HCT116 (cell line): ENCODE results near the gene RNF114. TPM values are rescaled to one million over a fixed set of nuclear protein-coding genes. Genes with fewer than 3 reads are reported as not detected.

Source experiments
- ATAC-seq: fragments of 200-7000 bp; cut with Tn5 transposase; 2 replicates; pipeline ENCODE4 v1.9.1; 2020; ENCODE audit warnings: mild to moderate bottlenecking, moderate library complexity
- BruUV-seq: library from RNA; stranded (reverse); fragments of 400-500 nt; replicated peaks from 2 replicates; lab custom pipeline; 2021; lab: Mats Ljungman, UMichigan
- CTCF ChIA-PET: fragments of 300-600 bp; sonication (Branson Sonifier 250); formaldehyde crosslinking; loops from one replicate; lab custom pipeline; 2021; ENCODE audit warnings: antibody characterized with exemption; lab: Charles Lee
- POLR2A ChIA-PET: fragments of 300-600, 350-600 bp; sonication (Branson Sonifier 250); formaldehyde crosslinking; loops from one replicate; lab custom pipeline; 2021; ENCODE audit warnings: antibody characterized with exemption; lab: Charles Lee
- RAD21 ChIA-PET, 2 experiments: fragments of 300-600 bp; sonication (Branson Sonifier 250); formaldehyde crosslinking; loops; one replicate each; lab custom pipeline; 2023; ENCODE audit warnings: low total read pairs in 2 of 2; ENCODE audit not compliant: uncharacterized antibody in 2 of 2, unreplicated experiment in 2 of 2, low non-redundant PET in 1 of 2; lab: Charles Lee
- DNase-seq: peaks from one replicate; pipeline ENCODE4 v3.0.0-alpha.2; 2010; ENCODE audit warnings: low read depth, low spot score
- H2AFZ ChIP-seq: fragments of 200-600 bp; shearing (Covaris generic), sonication (generic); 2 replicates; pipeline ENCODE4 v1.6.1; 2017; ENCODE audit warnings: low read depth, mixed run types, mixed read lengths, antibody characterized with exemption, low read length; ENCODE audit not compliant: poor library complexity, severe bottlenecking
- H3K27ac ChIP-seq: 2 replicates; pipeline ENCODE4 v1.5.1; 2012; ENCODE audit warnings: low read depth, low read length
- H3K27me3 ChIP-seq: fragments of 200-600 bp; sonication (generic); 2 replicates; pipeline ENCODE4 v1.6.1; 2016; ENCODE audit warnings: mixed run types, low read length, mixed read lengths; ENCODE audit not compliant: insufficient read depth
- H3K36me3 ChIP-seq, 2 experiments: fragments of 200-500 bp in 1 of 2; fragments of 200-600 bp in 1 of 2; sonication (Bioruptor generic) in 1 of 2; sonication (generic) in 1 of 2; 2 replicates each; pipeline versions ENCODE4 v1.5.1 to v1.6.1; 2014 to 2016; ENCODE audit warnings: low read length in 2 of 2, inconsistent platforms in 1 of 2, mixed read lengths in 1 of 2, mixed run types in 1 of 2; ENCODE audit not compliant: insufficient read depth in 2 of 2, control insufficient read depth in 1 of 2
- H3K4me1 ChIP-seq, 2 experiments: fragments of 200-600 bp in 1 of 2; sonication (generic) in 1 of 2; 2 replicates each; pipeline versions ENCODE4 v1.5.1 to v1.6.1; 2012 to 2017; ENCODE audit warnings: low read length in 2 of 2, inconsistent platforms in 1 of 2, mild to moderate bottlenecking in 1 of 2, mixed read lengths in 1 of 2, mixed run types in 1 of 2, moderate library complexity in 1 of 2; ENCODE audit not compliant: insufficient read depth in 2 of 2, control insufficient read depth in 1 of 2
- H3K4me2 ChIP-seq: fragments of 200-600 bp; sonication (generic); 2 replicates; pipeline ENCODE4 v1.6.1; 2017; ENCODE audit warnings: mixed run types, low read length, mixed read lengths
- H3K4me3 ChIP-seq, 2 experiments: fragments of 200-600 bp in 1 of 2; sonication (generic) in 1 of 2; replicated peaks in 1 of 2; 2 replicates each; pipeline ENCODE4 v1.5.1; 2011 to 2016; ENCODE audit warnings: low read length in 2 of 2, control low read depth in 1 of 2, low read depth in 1 of 2, mild to moderate bottlenecking in 1 of 2, mixed read lengths in 1 of 2, mixed run types in 1 of 2
- H3K79me2 ChIP-seq: fragments of 200-600 bp; sonication (generic); 2 replicates; pipeline ENCODE4 v1.6.1; 2017; ENCODE audit warnings: mild to moderate bottlenecking, mixed run types, low read length, moderate library complexity, mixed read lengths; ENCODE audit not compliant: insufficient read depth
- H3K9ac ChIP-seq: fragments of 200-600 bp; sonication (generic); 2 replicates; pipeline ENCODE4 v1.6.1; 2016; ENCODE audit warnings: low read length, mixed read lengths
- H3K9me2 ChIP-seq: fragments of 200-600 bp; sonication (generic), shearing (Covaris generic); 2 replicates; pipeline ENCODE4 v1.6.1; 2017; ENCODE audit warnings: mixed run types, mild to moderate bottlenecking, moderate library complexity; ENCODE audit not compliant: insufficient read depth
- H3K9me3 ChIP-seq, 2 experiments: fragments of 200-500 bp in 1 of 2; fragments of 200-600 bp in 1 of 2; sonication (Bioruptor generic) in 1 of 2; sonication (generic) in 1 of 2; 2 replicates each; pipeline ENCODE4 v1.6.1; 2014 to 2017; ENCODE audit warnings: low read length in 2 of 2, mixed read lengths in 2 of 2, inconsistent platforms in 1 of 2, low read depth in 1 of 2, mild to moderate bottlenecking in 1 of 2, mixed run types in 1 of 2, moderate library complexity in 1 of 2; ENCODE audit not compliant: control insufficient read depth in 1 of 2, insufficient read depth in 1 of 2
- H4K20me1 ChIP-seq: fragments of 200-600 bp; sonication (generic), shearing (Covaris generic); 2 replicates; pipeline ENCODE4 v1.6.1; 2017; ENCODE audit warnings: mixed run types, mild to moderate bottlenecking, moderate library complexity; ENCODE audit not compliant: insufficient read depth
- CEBPB ChIP-seq: IDR thresholded peaks from 2 replicates; pipeline ENCODE4 v1.6.1; 2012; ENCODE audit warnings: low read depth
- EGR1 ChIP-seq: IDR thresholded peaks from 2 replicates; pipeline ENCODE4 v1.6.1; 2012; ENCODE audit warnings: low read depth
- EZH2phosphoT487 ChIP-seq: fragments of 200-600 bp; IDR thresholded peaks from 2 replicates; pipeline ENCODE4 v1.6.1; 2018; ENCODE audit warnings: antibody characterized with exemption, borderline replicate concordance
- FOSL1 ChIP-seq: IDR thresholded peaks from 2 replicates; pipeline ENCODE4 v1.6.1; 2012; ENCODE audit warnings: low read depth
- JUND ChIP-seq: IDR thresholded peaks from 2 replicates; pipeline ENCODE4 v1.6.1; 2012
- POLR2A ChIP-seq: IDR thresholded peaks from 2 replicates; pipeline ENCODE4 v1.7.0; 2011; ENCODE audit warnings: borderline replicate concordance; ENCODE audit not compliant: insufficient read depth, insufficient read length; ENCODE audit errors: extremely low read depth
- RAD21 ChIP-seq: IDR thresholded peaks from 2 replicates; pipeline ENCODE4 v1.6.1; 2012; ENCODE audit warnings: low read depth, mild to moderate bottlenecking
- YY1 ChIP-seq: IDR thresholded peaks from 2 replicates; pipeline ENCODE4 v1.6.1; 2011; ENCODE audit warnings: low read length, low read depth, moderate library complexity, mild to moderate bottlenecking; ENCODE audit not compliant: insufficient replicate concordance; ENCODE audit errors: extremely low read depth
- intact Hi-C: fragments of 100-400 bp; cut with micrococcal nuclease; formaldehyde crosslinking; loops from 2 replicates; pipeline ENCODE4 v1.10.0; 2022
- total RNA-seq: library from RNA; stranded (reverse); gene quantifications from one replicate; pipeline ENCODE4 v1.2.1, GENCODE V29; 2021; ENCODE audit not compliant: unreplicated experiment
- TF ChIP-seq, protein P1 (sequence below): IDR thresholded peaks from 2 replicates; pipeline ENCODE4 v1.6.1; 2012; ENCODE audit warnings: low read depth

The RNF114 gene
- total RNA-seq, 1 experiment from 2014 or later, result 66.8 TPM

- TF ChIP-seq, protein P1, sequence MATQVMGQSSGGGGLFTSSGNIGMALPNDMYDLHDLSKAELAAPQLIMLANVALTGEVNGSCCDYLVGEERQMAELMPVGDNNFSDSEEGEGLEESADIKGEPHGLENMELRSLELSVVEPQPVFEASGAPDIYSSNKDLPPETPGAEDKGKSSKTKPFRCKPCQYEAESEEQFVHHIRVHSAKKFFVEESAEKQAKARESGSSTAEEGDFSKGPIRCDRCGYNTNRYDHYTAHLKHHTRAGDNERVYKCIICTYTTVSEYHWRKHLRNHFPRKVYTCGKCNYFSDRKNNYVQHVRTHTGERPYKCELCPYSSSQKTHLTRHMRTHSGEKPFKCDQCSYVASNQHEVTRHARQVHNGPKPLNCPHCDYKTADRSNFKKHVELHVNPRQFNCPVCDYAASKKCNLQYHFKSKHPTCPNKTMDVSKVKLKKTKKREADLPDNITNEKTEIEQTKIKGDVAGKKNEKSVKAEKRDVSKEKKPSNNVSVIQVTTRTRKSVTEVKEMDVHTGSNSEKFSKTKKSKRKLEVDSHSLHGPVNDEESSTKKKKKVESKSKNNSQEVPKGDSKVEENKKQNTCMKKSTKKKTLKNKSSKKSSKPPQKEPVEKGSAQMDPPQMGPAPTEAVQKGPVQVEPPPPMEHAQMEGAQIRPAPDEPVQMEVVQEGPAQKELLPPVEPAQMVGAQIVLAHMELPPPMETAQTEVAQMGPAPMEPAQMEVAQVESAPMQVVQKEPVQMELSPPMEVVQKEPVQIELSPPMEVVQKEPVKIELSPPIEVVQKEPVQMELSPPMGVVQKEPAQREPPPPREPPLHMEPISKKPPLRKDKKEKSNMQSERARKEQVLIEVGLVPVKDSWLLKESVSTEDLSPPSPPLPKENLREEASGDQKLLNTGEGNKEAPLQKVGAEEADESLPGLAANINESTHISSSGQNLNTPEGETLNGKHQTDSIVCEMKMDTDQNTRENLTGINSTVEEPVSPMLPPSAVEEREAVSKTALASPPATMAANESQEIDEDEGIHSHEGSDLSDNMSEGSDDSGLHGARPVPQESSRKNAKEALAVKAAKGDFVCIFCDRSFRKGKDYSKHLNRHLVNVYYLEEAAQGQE, result no peak
- no peak for TF ChIP-seq YY1
- TF ChIP-seq JUND, result no peak
- no peak for TF ChIP-seq POLR2A
- no peak for TF ChIP-seq EGR1
- TF ChIP-seq CEBPB, result no peak
- no peak for TF ChIP-seq RAD21
These were observed 43.4 kb upstream of the RNF114 start (continued) for GRCh38 chr20:49892817-49893216.

DNA sequence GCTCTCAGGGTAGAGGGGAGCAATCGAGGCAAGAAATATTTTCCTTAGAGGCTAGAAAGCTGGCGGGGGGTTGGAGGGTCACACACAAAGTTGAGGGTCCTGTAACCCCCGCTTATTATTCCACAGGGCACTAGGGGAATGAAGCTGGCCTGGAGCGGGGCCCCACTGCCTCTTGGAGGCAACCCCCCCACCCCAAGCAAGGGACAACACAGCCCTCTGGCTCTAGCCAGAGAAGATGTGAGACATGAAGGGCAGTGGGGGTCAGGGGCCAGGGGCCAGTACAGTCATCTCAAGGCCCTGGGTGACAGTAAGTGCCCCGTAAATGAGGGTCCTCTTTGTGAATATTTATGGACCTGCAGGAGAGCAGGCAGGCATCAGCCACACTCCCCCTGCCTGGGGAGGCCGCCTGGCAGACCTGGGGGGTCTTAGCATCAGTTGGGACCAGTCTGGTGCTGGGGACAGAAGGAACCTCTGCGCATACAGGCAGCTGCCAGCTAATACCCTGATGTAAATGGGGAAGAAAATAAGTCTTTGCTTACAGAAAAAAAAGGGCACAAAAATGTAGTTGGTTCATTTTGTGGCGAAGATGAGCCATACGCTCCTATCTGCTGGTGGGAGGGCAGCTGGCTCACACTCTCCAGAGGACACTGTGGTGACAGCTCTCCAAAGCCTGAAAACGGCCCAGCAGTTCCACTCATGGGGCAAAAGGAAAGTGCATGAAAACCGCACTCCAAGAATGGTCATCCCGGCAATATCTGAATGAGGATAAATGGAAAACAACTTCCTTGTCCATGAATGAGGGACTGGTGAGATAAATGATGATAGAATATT is 42.7 kb upstream of the RNF114 start:
- H3K79me2 ChIP-seq, result no peaks in the 10 kb centered on the region
- H3K9me3 ChIP-seq, result no peaks in the 10 kb centered on the region
- H3K4me3 ChIP-seq, result no peak overlapping the region
- H3K9me2 ChIP-seq, result no peaks in the 10 kb centered on the region
- no peak overlapping the region for H2AFZ ChIP-seq
- DNase-seq (no peak), ATAC-seq (no peak)
- H3K27ac ChIP-seq, result no peak overlapping the region
- RAD21 ChIA-PET, result no interaction called here
- no peaks in the 10 kb centered on the region for H3K27me3 ChIP-seq
- H3K4me2 ChIP-seq, result no peak overlapping the region
- intact Hi-C loops, result no loop called here
- POLR2A ChIA-PET, result no interaction called here
- CTCF ChIA-PET, result no interaction called here
- TF ChIP-seq FOSL1, result no peak
- no peak for TF ChIP-seq EZH2phosphoT487
- H3K36me3 ChIP-seq, result no peaks in the 10 kb centered on the region
- peaks cover 0 to under 1% of the 10 kb centered on the region in 2 experiments; a peak in 1 of 4 replicates for H3K4me1 ChIP-seq
- no TSS peak for BruUV-seq
- no peak overlapping the region for H3K9ac ChIP-seq
- H4K20me1 ChIP-seq, result no peaks in the 10 kb centered on the region
